ENCODE results near the gene FBF1. TPM values are rescaled to one million over a fixed set of nuclear protein-coding genes. Genes with fewer than 3 reads are reported as not detected.

Gene FBF1
- total and polyA plus RNA-seq, 9 of the 15 experiments (the other 6 are each of a cell fraction or from before 2014, with no cell fraction given): 0.46 to 14.9 (median 7.5) TPM

- TF ChIP-seq CXXC5 (CRISPR knock-in tag; IDR thresholded peaks at IDR 0.05) (peak; percentile 90), ELF1 (tag; IDR thresholded peaks at IDR 0.05) (no peak), MITF (IDR thresholded peaks at IDR 0.05) (no peak), STAT5A (IDR thresholded peaks at IDR 0.05; ENCODE audit: borderline replicate concordance, low read length) (no peak), RBM22 (IDR thresholded peaks at IDR 0.05; ENCODE audit: low read depth, low read length, poor library complexity, severe bottlenecking) (peak; percentile 68), PTBP1 (IDR thresholded peaks at IDR 0.05; ENCODE audit: low read depth, low read length) (no peak), MYBL2 (IDR thresholded peaks at IDR 0.05; ENCODE audit: low read depth) (no peak), MYBL2 (CRISPR knock-in tag; IDR thresholded peaks at IDR 0.05; ENCODE audit: borderline replicate concordance) (no peak), TEAD4 (IDR thresholded peaks at IDR 0.05; ENCODE audit: low read length) (no peak), TEAD4 (CRISPR knock-in tag; IDR thresholded peaks at IDR 0.05; ENCODE audit: borderline replicate concordance) (no peak), FOXO4 (CRISPR knock-in tag; IDR thresholded peaks at IDR 0.05) (no peak), CREB3L1 (IDR thresholded peaks at IDR 0.05; ENCODE audit: borderline replicate concordance, low read depth) (peak; percentile 78), ZNF354B (CRISPR knock-in tag; IDR thresholded peaks at IDR 0.05) (no peak), ARNT (IDR thresholded peaks at IDR 0.05) (no peak), RB1 (IDR thresholded peaks at IDR 0.05; ENCODE audit: low read depth) (peak; percentile 89), ZNF639 (CRISPR knock-in tag; conservative IDR thresholded peaks at IDR 0.05 in 1 of 2, IDR thresholded peaks at IDR 0.05 in 1 of 2) (peak in 1 of 2 experiments; percentile 75; a peak in 1 of 4 replicates), ZNF512 (tag; IDR thresholded peaks at IDR 0.05) (no peak), YY1 (IDR thresholded peaks at IDR 0.05; ENCODE audit: borderline replicate concordance in 1 of 3, control insufficient read depth in 1 of 3, extremely low read depth in 1 of 3, insufficient read depth in 3 of 3, insufficient read length in 1 of 3, insufficient replicate concordance in 2 of 3, low read depth in 1 of 3, low read length in 2 of 3) (peak; percentile 67 to 89 (median 84)), BACH1 (tag; IDR thresholded peaks at IDR 0.05) (no peak)
Measured at GRCh38 chr17:75896415-75897159, 44.3 kb downstream of the FBF1 start, which contains the start of gene TRIM65 (continued).
